Suppressor macrophage (primary cell): ENCODE data around the gene RNF208.

ENCODE experiments used
- DNase-seq, 4 experiments: peaks; one replicate each; pipeline ENCODE4 v3.0.0-alpha.2; 2020 to 2022

The RNF208 gene

GRCh38 chr9:137213160-137214060 is 8.6 kb downstream of the RNF208 start:
- no peak for DNase-seq

GRCh38 chr9:137212520-137212919 is 9.5 kb downstream of the RNF208 start:
- DNase-seq, result no peak

DNA sequence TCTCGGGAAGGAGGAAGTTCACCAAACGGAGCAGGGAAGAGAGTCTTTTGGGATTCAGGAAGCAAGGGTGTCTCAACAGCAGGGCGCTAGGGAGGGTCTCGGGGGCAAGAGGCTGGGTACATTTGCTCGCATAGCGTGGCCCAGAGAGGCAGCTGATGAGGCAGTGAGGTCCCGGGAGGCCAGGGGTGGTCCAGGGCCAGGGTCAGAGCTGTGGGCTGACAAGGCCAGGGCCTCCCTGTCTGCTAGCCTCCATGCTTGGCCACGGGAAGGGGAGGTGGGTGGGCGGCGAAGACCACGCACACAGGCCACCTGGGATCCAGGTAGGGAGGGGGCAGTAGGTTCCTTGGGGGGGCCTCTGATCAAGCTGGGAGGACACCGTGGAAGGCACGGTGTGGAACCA is 10.5 kb downstream of the RNF208 start:
- no peak for DNase-seq

DNA sequence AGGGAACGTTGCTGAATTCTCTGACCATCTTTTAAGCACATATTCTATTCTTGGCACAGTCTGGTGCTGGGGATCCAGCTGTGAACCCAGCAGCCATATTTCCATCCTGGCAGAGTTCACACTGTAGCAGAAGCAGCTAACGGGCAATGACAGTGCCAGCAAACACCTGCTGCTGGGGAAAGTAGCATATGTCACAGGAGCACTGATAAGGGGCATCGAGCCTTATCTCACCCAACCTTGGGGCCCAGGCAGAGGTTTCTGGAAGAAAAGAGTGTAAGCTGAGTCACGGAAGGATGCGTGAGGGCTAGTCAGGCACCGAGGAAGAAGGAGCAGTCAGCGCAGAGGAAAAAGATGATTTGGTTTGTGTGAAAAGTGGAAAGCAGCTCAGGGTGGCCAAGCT is 15.4 kb downstream of the RNF208 start:
- no peak for DNase-seq

DNA sequence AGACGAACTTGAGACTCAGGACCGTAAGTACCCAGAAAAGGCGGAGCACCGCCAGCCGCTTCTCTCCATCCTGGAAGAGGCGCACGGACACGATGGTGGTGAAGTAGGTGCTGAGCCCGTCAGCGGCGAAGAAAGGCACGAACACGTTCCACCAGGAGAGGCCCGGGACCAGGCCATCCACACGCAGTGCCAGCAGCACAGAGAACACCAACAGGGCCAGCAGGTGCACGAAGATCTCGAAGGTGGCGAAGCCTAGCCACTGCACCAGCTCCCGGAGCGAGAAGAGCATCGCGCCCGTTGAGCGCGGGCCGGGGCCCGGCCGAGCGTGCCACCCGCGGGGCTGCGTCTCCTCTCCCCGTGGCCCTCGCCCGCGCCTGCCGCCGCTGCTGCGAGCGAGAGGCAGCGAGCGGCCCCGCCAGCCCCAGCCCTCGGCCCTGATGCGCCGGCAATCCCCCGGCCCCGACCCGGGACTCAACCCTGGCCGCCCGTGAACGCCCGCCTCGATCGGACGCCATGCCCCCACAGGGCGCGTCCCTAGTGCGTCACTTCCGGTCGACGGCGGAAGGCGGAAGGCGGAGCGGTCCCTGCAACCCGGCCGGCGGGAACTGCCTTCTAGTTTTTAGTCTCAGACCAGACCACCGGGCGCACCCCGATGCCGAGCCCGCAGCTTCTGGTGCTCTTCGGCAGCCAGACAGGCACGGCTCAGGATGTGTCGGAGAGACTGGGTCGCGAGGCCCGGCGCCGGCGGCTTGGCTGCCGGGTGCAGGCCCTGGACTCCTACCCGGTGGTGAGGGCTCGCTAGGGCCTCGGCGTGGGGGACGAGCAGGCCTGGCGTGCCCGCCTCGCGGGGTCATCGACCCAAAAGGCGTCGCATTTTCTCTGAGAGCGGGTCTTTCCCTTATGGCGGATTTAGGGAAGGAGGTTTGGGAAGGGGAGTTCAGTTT is 16.6 kb downstream of the RNF208 start, which contains the start of the genes NDOR1 and TMEM203:
TSS of gene NDOR1 (plus strand) at position 575 of the 944 bp plus-strand sequence. CDS start at position 653, 78 bp downstream.
TSS of gene TMEM203 (minus strand) at position 523 of the 944 bp plus-strand sequence. CDS start at position 289, 234 bp downstream.
- DNase-seq, result peak; percentile 93 to 96 (median 94)

- DNase-seq, result no peak
These were observed 17.3 kb downstream of the RNF208 start for GRCh38 chr9:137204731-137205125.

- DNase-seq, result no peak
These were observed 19.1 kb downstream of the RNF208 start for GRCh38 chr9:137202966-137203365.

- no peak for DNase-seq
These were observed 20.7 kb downstream of the RNF208 start for GRCh38 chr9:137201205-137201868.

GRCh38 chr9:137200311-137201204 is 21.5 kb downstream of the RNF208 start, which contains the start of gene TPRN:
Gene TPRN, minus strand, starts transcription at chr9:137200741. Its CDS starts 30 bp downstream, at chr9:137200711.
- DNase-seq, result peak; percentile 99 to 100 (median 100)

- no peak for DNase-seq
These were observed 22.5 kb downstream of the RNF208 start for GRCh38 chr9:137199411-137200121.

GRCh38 chr9:137198902-137199283 is 23.1 kb downstream of the RNF208 start:
- DNase-seq, result no peak

GRCh38 chr9:137198051-137198901 is 23.8 kb downstream of the RNF208 start:
- no peak for DNase-seq

DNA sequence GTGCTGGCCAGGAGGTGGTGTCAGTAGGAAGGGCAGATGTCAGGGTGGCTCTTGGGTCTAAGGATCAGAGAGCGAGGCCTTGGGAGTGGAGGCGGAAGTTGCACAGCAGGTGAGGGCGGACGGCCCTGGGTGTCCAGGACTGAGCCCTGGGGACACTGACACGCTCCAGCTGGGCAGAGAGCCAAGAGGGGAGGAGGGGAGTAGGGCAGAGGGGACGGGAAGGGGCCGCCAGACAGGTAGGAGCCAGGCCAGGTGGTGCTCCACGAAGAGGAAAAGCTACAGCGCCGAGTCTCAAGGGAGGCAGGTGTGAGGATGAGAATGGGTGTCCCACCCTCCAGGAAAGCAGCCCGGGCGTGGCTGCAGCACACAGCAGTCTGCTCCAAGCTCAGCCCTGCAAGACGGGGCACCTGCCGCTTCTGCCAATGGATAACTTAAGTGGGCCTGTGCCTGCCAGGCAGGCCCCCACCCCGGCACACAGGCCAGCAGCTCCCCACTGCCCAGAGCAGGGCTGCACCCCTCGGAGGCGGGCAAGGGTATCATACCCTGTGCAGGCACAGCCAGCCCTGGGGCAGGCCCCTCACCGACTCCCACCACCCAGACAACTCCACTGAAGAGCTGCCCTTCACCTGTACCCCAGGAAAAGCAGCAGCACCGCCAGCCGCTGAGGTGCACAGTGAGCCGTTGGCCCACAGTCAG is 26.4 kb downstream of the RNF208 start:
- no peak for DNase-seq

DNA sequence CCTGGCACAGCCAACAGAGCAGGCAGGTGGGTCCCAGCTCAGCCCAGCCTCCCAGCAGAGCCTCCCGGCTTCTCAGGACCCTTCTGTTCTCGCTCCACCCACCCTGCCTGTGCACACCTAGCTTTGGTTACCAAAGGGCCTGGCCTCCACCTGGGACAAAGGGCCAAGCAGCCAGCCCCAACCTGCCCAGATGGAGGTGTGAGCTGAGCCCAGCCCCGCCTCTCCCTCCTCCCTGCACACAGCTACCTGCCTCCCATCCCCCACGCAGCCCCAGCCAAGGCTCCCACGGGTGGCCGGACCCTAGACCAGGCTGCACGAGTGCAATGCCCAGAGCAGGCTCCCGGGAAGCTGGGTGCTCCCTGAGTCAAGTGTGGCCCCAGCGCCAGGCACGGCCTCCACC is 27.1 kb downstream of the RNF208 start:
- DNase-seq, result no peak

- no peak for DNase-seq
These were observed 27.7 kb downstream of the RNF208 start for GRCh38 chr9:137194388-137194787.

GRCh38 chr9:137193771-137194170 is 28.3 kb downstream of the RNF208 start:
- no peak for DNase-seq

DNA sequence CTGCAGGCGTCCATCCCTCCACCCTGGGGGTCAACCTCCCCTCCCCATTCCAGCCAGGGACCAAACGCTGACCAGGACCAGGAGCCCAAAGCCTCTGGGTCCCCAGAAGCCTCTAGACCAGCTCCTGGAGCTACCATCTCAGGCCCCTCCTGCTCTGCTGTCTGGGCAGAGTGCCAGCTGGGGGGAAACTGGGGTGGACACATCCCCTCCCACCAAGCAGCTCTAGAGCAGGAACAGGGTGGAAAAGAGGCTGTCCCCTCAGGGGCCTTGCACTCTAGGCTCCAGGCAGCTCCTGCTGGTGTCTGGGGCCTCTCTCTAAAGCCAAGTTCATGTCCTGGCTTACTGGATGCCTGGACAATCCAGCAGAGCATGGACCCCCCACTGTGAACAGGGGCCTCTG is 29.2 kb downstream of the RNF208 start:
- DNase-seq, result no peak

GRCh38 chr9:137192448-137192780 is 29.6 kb downstream of the RNF208 start:
- DNase-seq, result no peak
